Smooth muscle cell (in vitro differentiated cells): ENCODE results near the gene RIC8A. TPM values are rescaled to one million over a fixed set of nuclear protein-coding genes. Genes with fewer than 3 reads are reported as not detected.

Experiments
- DNase-seq: peaks from one replicate; lab custom pipeline; 2025; ENCODE audit not compliant: unreplicated experiment; lab: John Stamatoyannopoulos, UW
- H2AFZ ChIP-seq: fragments of 200-600 bp; sonication (generic); 2 replicates; pipeline ENCODE4 v1.6.0; 2016; ENCODE audit warnings: antibody characterized with exemption, low read depth, mild to moderate bottlenecking
- H3F3A ChIP-seq: fragments of 200-600 bp; sonication (generic); 2 replicates; pipeline ENCODE4 v1.6.0; 2017; ENCODE audit warnings: antibody characterized with exemption, low read depth
- H3K27ac ChIP-seq: fragments of 200-600 bp; sonication (generic); 2 replicates; pipeline ENCODE4 v1.5.1; 2016; ENCODE audit warnings: low read depth, mild to moderate bottlenecking
- H3K27me3 ChIP-seq: fragments of 200-600 bp; sonication (generic); 2 replicates; pipeline ENCODE4 v1.6.1; 2016; ENCODE audit warnings: low read depth, mild to moderate bottlenecking
- H3K36me3 ChIP-seq: fragments of 200-600 bp; sonication (generic); 2 replicates; pipeline ENCODE4 v1.5.1; 2016; ENCODE audit warnings: low read depth
- H3K4me1 ChIP-seq: fragments of 200-600 bp; sonication (generic); 2 replicates; pipeline ENCODE4 v1.5.1; 2016; ENCODE audit warnings: low read depth
- H3K4me2 ChIP-seq: fragments of 200-600 bp; sonication (generic); 2 replicates; pipeline ENCODE4 v1.6.0; 2016; ENCODE audit warnings: mild to moderate bottlenecking
- H3K4me3 ChIP-seq: fragments of 200-600 bp; sonication (generic); 2 replicates; pipeline ENCODE4 v1.5.1; 2016; ENCODE audit warnings: mild to moderate bottlenecking
- H3K79me2 ChIP-seq: fragments of 200-600 bp; sonication (generic); 2 replicates; pipeline ENCODE4 v1.6.0; 2016; ENCODE audit warnings: low read depth, mild to moderate bottlenecking
- H3K9ac ChIP-seq: fragments of 200-600 bp; sonication (generic); 2 replicates; pipeline ENCODE4 v1.6.0; 2016; ENCODE audit warnings: low read depth
- H3K9me3 ChIP-seq: fragments of 200-600 bp; sonication (generic); replicated peaks from 2 replicates; pipeline ENCODE4 v1.5.1; 2016; ENCODE audit warnings: low read depth
- H4K20me1 ChIP-seq: fragments of 200-600 bp; sonication (generic); 2 replicates; pipeline ENCODE4 v1.6.0; 2016; ENCODE audit warnings: low read depth
- WGBS: methylation state at CpG from one replicate; pipeline ENCODE4 v1.1.7; 2016; ENCODE audit warnings: low lambda C conversion rate; 5-methylcytosine and 5-hydroxymethylcytosine counted together
- polyA plus RNA-seq: library from polyadenylated mRNA; unstranded; fragments of >200 nt; fragmentation: Nextera tagmentation; extraction: Ambion mirVana; gene quantifications from 2 replicates; pipeline ENCODE4 v1.2.1, GENCODE V29; 2016
- total RNA-seq: library from RNA; depleted of rRNA; stranded (reverse); fragments of >200 nt; gene quantifications from 2 replicates; pipeline ENCODE4 v1.2.3, GENCODE V29; 2014
- TF ChIP-seq, protein P1 (sequence below): fragments of 200-600 bp; sonication (generic); IDR thresholded peaks from 2 replicates; pipeline ENCODE4 v1.5.1; 2017; ENCODE audit warnings: borderline replicate concordance, mild to moderate bottlenecking, antibody characterized with exemption; ENCODE audit not compliant: insufficient read depth, poor library complexity, severe bottlenecking

RIC8A gene
- total and polyA plus RNA-seq, 2 experiments from 2014 or later, result 71.2 to 120 TPM

DNA sequence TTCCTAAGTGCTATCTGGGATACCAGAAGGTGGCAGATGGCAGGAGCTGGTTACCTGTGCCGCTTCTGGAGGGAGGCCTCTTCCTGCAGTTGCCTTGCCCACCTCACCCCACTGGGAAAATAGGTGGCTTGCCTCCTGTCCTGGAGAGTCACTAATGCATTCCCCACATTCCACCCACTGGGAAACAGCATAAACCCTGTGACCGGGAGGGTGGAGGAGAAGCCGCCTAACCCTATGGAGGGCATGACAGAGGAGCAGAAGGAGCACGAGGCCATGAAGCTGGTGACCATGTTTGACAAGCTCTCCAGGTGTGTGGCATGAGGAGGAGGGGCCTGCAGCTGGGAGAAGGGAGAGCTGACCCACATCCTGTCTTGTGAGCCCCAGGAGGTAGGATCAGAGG is 5.6 kb downstream of the RIC8A start:
- DNase-seq, result no peak
- no peak overlapping the region for H3K9ac ChIP-seq
- no peak overlapping the region for H3K4me2 ChIP-seq
- no peaks in the 10 kb centered on the region for H3K9me3 ChIP-seq
- H3F3A ChIP-seq, result peaks cover 36% of the 10 kb centered on the region
- H3K36me3 ChIP-seq, result no peaks in the 10 kb centered on the region
- TF ChIP-seq, protein P1, sequence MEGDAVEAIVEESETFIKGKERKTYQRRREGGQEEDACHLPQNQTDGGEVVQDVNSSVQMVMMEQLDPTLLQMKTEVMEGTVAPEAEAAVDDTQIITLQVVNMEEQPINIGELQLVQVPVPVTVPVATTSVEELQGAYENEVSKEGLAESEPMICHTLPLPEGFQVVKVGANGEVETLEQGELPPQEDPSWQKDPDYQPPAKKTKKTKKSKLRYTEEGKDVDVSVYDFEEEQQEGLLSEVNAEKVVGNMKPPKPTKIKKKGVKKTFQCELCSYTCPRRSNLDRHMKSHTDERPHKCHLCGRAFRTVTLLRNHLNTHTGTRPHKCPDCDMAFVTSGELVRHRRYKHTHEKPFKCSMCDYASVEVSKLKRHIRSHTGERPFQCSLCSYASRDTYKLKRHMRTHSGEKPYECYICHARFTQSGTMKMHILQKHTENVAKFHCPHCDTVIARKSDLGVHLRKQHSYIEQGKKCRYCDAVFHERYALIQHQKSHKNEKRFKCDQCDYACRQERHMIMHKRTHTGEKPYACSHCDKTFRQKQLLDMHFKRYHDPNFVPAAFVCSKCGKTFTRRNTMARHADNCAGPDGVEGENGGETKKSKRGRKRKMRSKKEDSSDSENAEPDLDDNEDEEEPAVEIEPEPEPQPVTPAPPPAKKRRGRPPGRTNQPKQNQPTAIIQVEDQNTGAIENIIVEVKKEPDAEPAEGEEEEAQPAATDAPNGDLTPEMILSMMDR, result no peak
- peak overlapping the region; percentile 4 for H3K27ac ChIP-seq
- no peak overlapping the region for H2AFZ ChIP-seq
- no peak overlapping the region for H3K4me3 ChIP-seq
- H3K4me1 ChIP-seq, result peaks cover 11% of the 10 kb centered on the region
- peaks cover 34% of the 10 kb centered on the region for H3K79me2 ChIP-seq
- H3K27me3 ChIP-seq, result no peaks in the 10 kb centered on the region
- WGBS, result 88% methylated on average over 4 of the region's 4 CpGs
- H4K20me1 ChIP-seq, result peaks cover 42% of the 10 kb centered on the region

DNA sequence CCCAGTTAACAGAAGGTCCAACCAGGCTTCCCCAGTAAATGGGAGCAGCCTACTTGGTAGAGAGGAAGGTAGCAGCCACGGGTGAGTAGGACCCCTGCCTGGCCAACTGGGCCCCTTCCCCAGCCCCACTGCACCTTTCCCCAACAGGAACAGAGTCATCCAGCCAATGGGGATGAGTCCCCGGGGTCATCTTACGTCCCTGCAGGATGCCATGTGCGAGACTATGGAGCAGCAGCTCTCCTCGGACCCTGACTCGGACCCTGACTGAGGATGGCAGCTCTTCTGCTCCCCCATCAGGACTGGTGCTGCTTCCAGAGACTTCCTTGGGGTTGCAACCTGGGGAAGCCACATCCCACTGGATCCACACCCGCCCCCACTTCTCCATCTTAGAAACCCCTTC is 6.6 kb downstream of the RIC8A start:
- Histone ChIP-seq H4K20me1 (peaks cover 41% of the 10 kb centered on the region), H3K36me3 (no peaks in the 10 kb centered on the region), H3K4me2 (no peak overlapping the region)

DNA sequence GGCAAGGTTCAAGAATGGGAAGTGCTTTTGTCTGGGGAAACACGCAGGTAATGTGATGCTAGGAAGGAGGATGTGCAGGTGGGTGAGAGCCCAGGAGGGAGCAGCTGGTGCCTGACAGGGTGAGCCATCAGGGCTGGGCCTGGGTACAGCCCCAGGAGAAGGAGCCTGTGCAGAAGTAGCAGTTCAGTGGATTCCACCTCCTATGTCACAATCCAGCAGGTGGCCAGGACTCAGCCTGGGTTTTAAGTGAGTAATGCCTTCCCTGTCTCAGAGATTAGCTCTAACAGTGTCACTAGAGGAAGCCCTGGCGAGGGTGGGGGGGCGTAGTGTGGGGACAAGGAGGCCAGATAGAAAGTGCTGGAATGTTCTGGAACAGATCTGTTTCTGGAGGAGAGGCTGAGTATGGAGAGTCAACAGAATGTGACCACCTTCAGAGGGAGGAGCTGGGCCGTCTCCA is 8.1 kb downstream of the RIC8A start:
- peaks cover 26% of the 10 kb centered on the region for H4K20me1 ChIP-seq
- no peaks in the 10 kb centered on the region for H3K4me1 ChIP-seq
- H3F3A ChIP-seq, result peaks cover 34% of the 10 kb centered on the region
- no peak overlapping the region for H3K4me2 ChIP-seq
- H3K9ac ChIP-seq, result no peak overlapping the region
- H3K9me3 ChIP-seq, result no peaks in the 10 kb centered on the region
- TF ChIP-seq, protein P1, result no peak
- 93% methylated on average over 4 of the region's 4 CpGs for WGBS
- no peaks in the 10 kb centered on the region for H3K27me3 ChIP-seq
- H3K4me3 ChIP-seq, result no peak overlapping the region
- H3K79me2 ChIP-seq, result peaks cover 10% of the 10 kb centered on the region
- peak overlapping the region; percentile 9 for H3K27ac ChIP-seq
- H2AFZ ChIP-seq, result no peak overlapping the region
- DNase-seq, result no peak
- no peaks in the 10 kb centered on the region for H3K36me3 ChIP-seq

More for the DNA sequence above, 6.6 kb downstream of the RIC8A start:
- no peaks in the 10 kb centered on the region for H3K27me3 ChIP-seq
- no peak overlapping the region for H3K9ac ChIP-seq
- H3K79me2 ChIP-seq, result peaks cover 26% of the 10 kb centered on the region
- no peaks in the 10 kb centered on the region for H3K9me3 ChIP-seq
- 96% methylated on average over 7 of the region's 7 CpGs for WGBS
- no peak for DNase-seq
- H3F3A ChIP-seq, result peaks cover 34% of the 10 kb centered on the region
- no peak overlapping the region for H3K4me3 ChIP-seq
- no peak overlapping the region for H2AFZ ChIP-seq
- no peak overlapping the region for H3K27ac ChIP-seq
- TF ChIP-seq, protein P1, result no peak
- H3K4me1 ChIP-seq, result peaks cover 11% of the 10 kb centered on the region
